Progenitor cell of endocrine pancreas (in vitro differentiated cells): ENCODE results near the gene HAUS8. TPM values are rescaled to one million over a fixed set of nuclear protein-coding genes. Genes with fewer than 3 reads are reported as not detected.
A peak's percentile ranks its signal among the peaks of the same experiment; 100 is the strongest.

Source experiments
- DNase-seq: peaks from one replicate; pipeline ENCODE4 v3.0.0; 2021; ENCODE audit warnings: low spot score; ENCODE audit not compliant: unreplicated experiment
- H3K27ac Mint-ChIP-seq: 2 replicates; pipeline ENCODE4 v1.8.0; 2021; ENCODE audit warnings: mild to moderate bottlenecking, moderate library complexity, mixed read lengths
- H3K27me3 Mint-ChIP-seq: 2 replicates; pipeline ENCODE4 v1.8.0; 2021; ENCODE audit warnings: mixed read lengths
- H3K36me3 Mint-ChIP-seq: 2 replicates; pipeline ENCODE4 v1.8.0; 2022; ENCODE audit warnings: mixed read lengths; ENCODE audit not compliant: insufficient read depth
- H3K4me1 Mint-ChIP-seq: 2 replicates; pipeline ENCODE4 v1.8.0; 2021; ENCODE audit warnings: low read depth, mixed read lengths
- H3K4me3 Mint-ChIP-seq: 2 replicates; pipeline ENCODE4 v1.8.0; 2021; ENCODE audit warnings: low read depth, mild to moderate bottlenecking, moderate library complexity, mixed read lengths
- H3K9me3 Mint-ChIP-seq: 2 replicates; pipeline ENCODE4 v1.8.0; 2021; ENCODE audit warnings: low read depth, mixed read lengths
- total RNA-seq: library from RNA; stranded (reverse); gene quantifications from 2 replicates; pipeline ENCODE4 v1.2.1, GENCODE V29; 2021
- TF ChIP-seq, protein P1 (sequence below): fragments of 200-600 bp; sonication (generic); IDR thresholded peaks from one replicate; pipeline ENCODE4 v1.5.0; 2021; ENCODE audit warnings: antibody characterized with exemption, mild to moderate bottlenecking; ENCODE audit not compliant: unreplicated experiment

The HAUS8 gene
- total RNA-seq, 1 donor from 2014 or later = 17.7 TPM

DNA sequence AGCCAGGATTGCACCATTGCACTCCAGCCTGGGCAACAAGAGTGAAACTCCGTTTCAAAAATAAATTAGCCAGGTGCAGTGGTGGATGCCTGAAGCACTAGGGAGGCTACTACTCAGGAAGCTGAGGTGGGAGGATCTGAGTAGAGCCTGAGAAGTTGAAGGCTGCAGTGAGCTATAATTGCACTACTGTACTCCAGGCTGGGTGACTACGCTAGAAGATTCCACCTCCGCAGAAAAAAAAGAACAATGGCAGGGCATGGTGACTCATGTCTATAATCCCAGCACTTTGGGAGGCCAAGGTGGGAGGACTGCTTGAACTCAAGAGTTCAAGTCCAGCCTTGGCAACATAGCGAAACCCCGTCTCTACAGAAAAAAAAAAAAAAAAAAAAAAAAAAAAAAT, 20.5 kb downstream of the HAUS8 start:
- Mint-ChIP-seq H3K9me3 (no peaks in the 10 kb centered on the region), H3K27me3 (no peaks in the 10 kb centered on the region), H3K36me3 (peaks cover 22% of the 10 kb centered on the region), H3K27ac (no peak overlapping the region), H3K4me1 (no peaks in the 10 kb centered on the region), H3K4me3 (no peak overlapping the region)
- no peak for DNase-seq
- TF ChIP-seq, protein P1, sequence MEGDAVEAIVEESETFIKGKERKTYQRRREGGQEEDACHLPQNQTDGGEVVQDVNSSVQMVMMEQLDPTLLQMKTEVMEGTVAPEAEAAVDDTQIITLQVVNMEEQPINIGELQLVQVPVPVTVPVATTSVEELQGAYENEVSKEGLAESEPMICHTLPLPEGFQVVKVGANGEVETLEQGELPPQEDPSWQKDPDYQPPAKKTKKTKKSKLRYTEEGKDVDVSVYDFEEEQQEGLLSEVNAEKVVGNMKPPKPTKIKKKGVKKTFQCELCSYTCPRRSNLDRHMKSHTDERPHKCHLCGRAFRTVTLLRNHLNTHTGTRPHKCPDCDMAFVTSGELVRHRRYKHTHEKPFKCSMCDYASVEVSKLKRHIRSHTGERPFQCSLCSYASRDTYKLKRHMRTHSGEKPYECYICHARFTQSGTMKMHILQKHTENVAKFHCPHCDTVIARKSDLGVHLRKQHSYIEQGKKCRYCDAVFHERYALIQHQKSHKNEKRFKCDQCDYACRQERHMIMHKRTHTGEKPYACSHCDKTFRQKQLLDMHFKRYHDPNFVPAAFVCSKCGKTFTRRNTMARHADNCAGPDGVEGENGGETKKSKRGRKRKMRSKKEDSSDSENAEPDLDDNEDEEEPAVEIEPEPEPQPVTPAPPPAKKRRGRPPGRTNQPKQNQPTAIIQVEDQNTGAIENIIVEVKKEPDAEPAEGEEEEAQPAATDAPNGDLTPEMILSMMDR = no peak

DNA sequence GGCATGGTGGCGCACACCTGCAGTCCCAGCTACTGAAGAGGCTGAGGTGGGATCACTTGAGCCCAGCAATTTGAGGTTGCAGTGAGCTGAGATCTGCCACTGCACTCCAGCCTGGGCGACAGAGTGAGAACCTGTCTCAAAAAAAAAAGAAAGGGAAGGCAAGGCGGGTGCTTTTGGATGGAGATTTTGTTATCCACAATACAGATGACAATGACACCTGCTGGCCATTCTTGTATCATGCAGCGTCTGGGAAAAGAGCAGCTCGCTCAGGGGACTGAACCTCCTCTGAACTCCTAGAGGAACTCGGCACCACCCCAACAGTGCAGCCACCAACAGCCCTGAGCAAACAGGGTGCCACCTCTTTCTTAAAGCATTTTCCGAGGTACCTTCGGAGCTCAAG, 22.8 kb downstream of the HAUS8 start:
- DNase-seq = no peak
- H3K36me3 Mint-ChIP-seq = peaks cover 15% of the 10 kb centered on the region
- no peaks in the 10 kb centered on the region for H3K9me3 Mint-ChIP-seq
- TF ChIP-seq, protein P1 = peak; percentile 66
- H3K27me3 Mint-ChIP-seq = no peaks in the 10 kb centered on the region
- H3K4me1 Mint-ChIP-seq = no peaks in the 10 kb centered on the region
- H3K27ac Mint-ChIP-seq = no peak overlapping the region
- H3K4me3 Mint-ChIP-seq = no peak overlapping the region

DNA sequence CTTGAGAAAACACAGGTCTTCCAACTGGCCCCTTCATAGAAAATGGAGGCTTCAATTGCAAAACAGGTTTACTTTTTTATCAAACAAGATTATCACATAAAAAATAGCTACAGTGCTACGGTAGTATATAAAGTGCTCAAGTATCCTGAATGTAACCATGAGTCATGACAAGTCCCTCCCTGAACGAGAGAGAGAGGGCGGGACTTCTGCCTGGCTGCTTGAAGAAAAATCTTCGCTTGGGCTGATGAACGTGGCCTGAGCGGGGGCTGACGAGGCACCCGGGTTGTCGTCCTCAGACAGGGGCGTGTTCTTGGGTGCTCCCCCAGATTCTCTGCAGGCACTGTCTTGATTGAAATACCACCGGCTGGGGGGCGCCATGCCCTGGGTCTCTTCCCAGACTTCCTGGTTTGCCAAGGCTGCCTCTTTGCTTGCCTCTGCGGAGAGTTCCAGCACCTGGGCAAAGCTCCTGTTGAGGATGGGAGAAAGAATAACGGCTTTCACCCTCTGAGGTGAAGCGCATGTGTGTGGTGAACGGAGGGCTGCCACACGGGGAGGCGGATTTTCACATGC, 25.5 kb downstream of the HAUS8 start:
- peaks cover 15% of the 10 kb centered on the region for H3K36me3 Mint-ChIP-seq

GRCh38 chr19:17048885-17049453, 26.3 kb downstream of the HAUS8 start:
- Mint-ChIP-seq H3K9me3 (no peaks in the 10 kb centered on the region), H3K4me1 (no peaks in the 10 kb centered on the region), H3K36me3 (peaks cover 14% of the 10 kb centered on the region), H3K27ac (no peak overlapping the region), H3K4me3 (no peak overlapping the region), H3K27me3 (no peaks in the 10 kb centered on the region)
- TF ChIP-seq, protein P1 = no peak
- no peak for DNase-seq

More for the DNA sequence above, 25.5 kb downstream of the HAUS8 start:
- H3K27ac Mint-ChIP-seq = no peak overlapping the region
- H3K4me1 Mint-ChIP-seq = no peaks in the 10 kb centered on the region
- H3K27me3 Mint-ChIP-seq = no peaks in the 10 kb centered on the region
- H3K4me3 Mint-ChIP-seq = no peak overlapping the region
- no peaks in the 10 kb centered on the region for H3K9me3 Mint-ChIP-seq
- TF ChIP-seq, protein P1 = no peak
- no peak for DNase-seq

- Mint-ChIP-seq H3K36me3 (peaks cover 2% of the 10 kb centered on the region), H3K4me3 (no peak overlapping the region), H3K27ac (no peak overlapping the region), H3K4me1 (peaks cover 1% of the 10 kb centered on the region), H3K9me3 (no peaks in the 10 kb centered on the region), H3K27me3 (no peaks in the 10 kb centered on the region)
- TF ChIP-seq, protein P1 = no peak
- DNase-seq = no peak
Measured at GRCh38 chr19:17045907-17046502, 29.2 kb downstream of the HAUS8 start.
